DMS53 treated with DMSO at 0.1 percent for 48 hours (cell line): ENCODE measurements around the gene GABBR2.

ENCODE experiments used
- DNase-seq: peaks from one replicate; lab custom pipeline; 2025; ENCODE audit not compliant: unreplicated experiment; lab: John Stamatoyannopoulos, UW

The GABBR2 gene

GRCh38 chr9:98570663-98571440, 137.9 kb downstream of the GABBR2 start:
- no peak for DNase-seq

- DNase-seq, result no peak
Observed at GRCh38 chr9:98570055-98570454, 138.7 kb downstream of the GABBR2 start.

GRCh38 chr9:98569491-98569890, 139.2 kb downstream of the GABBR2 start:
- no peak for DNase-seq

- DNase-seq, result no peak
Observed at GRCh38 chr9:98568909-98569469, 139.7 kb downstream of the GABBR2 start.

GRCh38 chr9:98568234-98568908, 140.4 kb downstream of the GABBR2 start:
- no peak for DNase-seq

- no peak for DNase-seq
Observed at GRCh38 chr9:98567540-98568233, 141.0 kb downstream of the GABBR2 start.

GRCh38 chr9:98565152-98566135, 143.3 kb downstream of the GABBR2 start:
- no peak for DNase-seq

GRCh38 chr9:98564714-98565113, 144.0 kb downstream of the GABBR2 start:
- DNase-seq, result no peak

- no peak for DNase-seq
Observed at GRCh38 chr9:98563988-98564387, 144.7 kb downstream of the GABBR2 start.

GRCh38 chr9:98563212-98563907, 145.4 kb downstream of the GABBR2 start:
- DNase-seq, result no peak

- no peak for DNase-seq
Observed at GRCh38 chr9:98559561-98559960, 149.2 kb downstream of the GABBR2 start.

- DNase-seq, result no peak
Observed at GRCh38 chr9:98558575-98558974, 150.2 kb downstream of the GABBR2 start.

- no peak for DNase-seq
Observed at GRCh38 chr9:98556511-98556910, 152.2 kb downstream of the GABBR2 start.

- DNase-seq, result no peak
Observed at GRCh38 chr9:98555651-98556465, 152.9 kb downstream of the GABBR2 start.

- no peak for DNase-seq
Observed at GRCh38 chr9:98554752-98555151, 154.0 kb downstream of the GABBR2 start.

GRCh38 chr9:98552331-98552730, 156.4 kb downstream of the GABBR2 start:
- DNase-seq, result no peak

- peak; percentile 12 for DNase-seq
Observed at GRCh38 chr9:98551511-98552286, 157.0 kb downstream of the GABBR2 start.

GRCh38 chr9:98550206-98550820, 158.4 kb downstream of the GABBR2 start:
- peak; percentile 9 for DNase-seq
